Calu3 (cell line): ENCODE data around the gene REG3G. TPM values are rescaled to one million over a fixed set of nuclear protein-coding genes. Genes with fewer than 3 reads are reported as not detected.

ENCODE experiments used
- Bru-seq: library from RNA; stranded (reverse); fragments of 400-500 nt; gene quantifications from one replicate; lab custom pipeline; 2021; lab: Mats Ljungman, UMichigan
- BruChase-seq, 2 experiments: library from RNA; stranded (reverse); fragments of 400-500 nt; gene quantifications; one replicate each; lab custom pipeline; 2021; lab: Mats Ljungman, UMichigan
- BruUV-seq: library from RNA; stranded (reverse); fragments of 400-500 nt; replicated peaks from 2 replicates; lab custom pipeline; 2021; lab: Mats Ljungman, UMichigan
- CTCF ChIA-PET: fragments of 300-600 bp; sonication (Branson Sonifier 250); formaldehyde crosslinking; loops from one replicate; lab custom pipeline; 2022; ENCODE audit warnings: antibody characterized with exemption; lab: Charles Lee
- DNase-seq: peaks from one replicate; pipeline ENCODE4 v3.0.0; 2022
- H3K27ac Mint-ChIP-seq: one replicate; pipeline ENCODE4 v1.8.0; 2022; ENCODE audit warnings: mixed read lengths; ENCODE audit not compliant: unreplicated experiment
- H3K27me3 Mint-ChIP-seq: one replicate; pipeline ENCODE4 v1.8.0; 2022; ENCODE audit warnings: mixed read lengths; ENCODE audit not compliant: unreplicated experiment
- H3K36me3 Mint-ChIP-seq: one replicate; pipeline ENCODE4 v1.8.0; 2022; ENCODE audit warnings: mild to moderate bottlenecking, moderate library complexity, mixed read lengths; ENCODE audit not compliant: insufficient read depth, unreplicated experiment
- H3K4me1 Mint-ChIP-seq: one replicate; pipeline ENCODE4 v1.8.0; 2022; ENCODE audit warnings: mild to moderate bottlenecking, low read depth, mixed read lengths; ENCODE audit not compliant: unreplicated experiment
- H3K4me3 Mint-ChIP-seq: one replicate; pipeline ENCODE4 v1.8.0; 2022; ENCODE audit warnings: mild to moderate bottlenecking, low read depth, moderate library complexity, mixed read lengths; ENCODE audit not compliant: unreplicated experiment
- H3K9me3 Mint-ChIP-seq: one replicate; pipeline ENCODE4 v1.8.0; 2022; ENCODE audit warnings: low read depth, mixed read lengths; ENCODE audit not compliant: unreplicated experiment
- intact Hi-C: fragments of 100-400 bp; cut with micrococcal nuclease; formaldehyde crosslinking; loops from one replicate; pipeline ENCODE4 v1.10.0; 2022; ENCODE audit not compliant: unreplicated experiment
- long read RNA-seq: library from polyadenylated mRNA; stranded (forward); transcript quantifications from one replicate; pipeline ENCODE4 v2.0.0, GENCODE V29; 2022
- total RNA-seq: library from RNA; stranded (reverse); gene quantifications from 2 replicates; pipeline ENCODE4 v1.2.3, GENCODE V29; 2022
- TF ChIP-seq, protein P1 (sequence below): fragments of 200-600 bp; IDR thresholded peaks from one replicate; pipeline ENCODE4 v1.8.0; 2022; ENCODE audit warnings: antibody characterized with exemption; ENCODE audit not compliant: unreplicated experiment

The REG3G gene
- total RNA-seq (not detected in 2 replicates), Bru-seq, nascent RNA (not detected), BruChase-seq, experiment 1, labeled RNA remaining after a 6-hour chase (not detected), BruChase-seq, experiment 2, labeled RNA remaining after a 2-hour chase (not detected)
- long read RNA-seq, result 0 reads

DNA sequence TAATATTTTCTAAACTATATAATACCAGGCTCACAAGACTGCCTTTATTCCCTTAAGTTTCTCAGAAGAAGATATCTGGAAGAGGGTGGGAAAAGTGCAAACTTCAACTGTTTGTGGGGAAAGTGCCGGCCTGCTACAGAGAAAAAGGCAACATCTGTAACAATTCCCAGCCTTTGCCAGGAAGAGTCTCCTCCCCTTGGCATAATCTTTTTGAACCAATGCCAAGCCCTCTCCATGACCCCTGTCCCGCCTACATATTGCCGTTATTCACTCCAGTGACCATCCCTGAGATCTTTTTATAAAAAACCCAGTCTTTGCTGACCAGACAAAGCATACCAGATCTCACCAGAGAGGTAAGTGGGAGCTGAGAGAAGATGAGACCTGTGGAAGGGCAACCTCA is at the start of gene REG3G:
REG3G (plus strand) TSS at position 282 of the 400 bp plus-strand sequence. CDS start 392 bp downstream, outside the sequence.
- no peaks in the 10 kb centered on the region for H3K27me3 Mint-ChIP-seq
- no peak within 1 kb of the TSS for H3K4me3 Mint-ChIP-seq
- intact Hi-C loops, result no loop called here
- no peak for DNase-seq
- CTCF ChIA-PET, result no interaction called here
- no TSS peak for BruUV-seq
- H3K36me3 Mint-ChIP-seq, result no peaks in the 10 kb centered on the region
- H3K9me3 Mint-ChIP-seq, result peaks cover 17% of the 10 kb centered on the region
- no peaks in the 10 kb centered on the region for H3K4me1 Mint-ChIP-seq
- TF ChIP-seq, protein P1, sequence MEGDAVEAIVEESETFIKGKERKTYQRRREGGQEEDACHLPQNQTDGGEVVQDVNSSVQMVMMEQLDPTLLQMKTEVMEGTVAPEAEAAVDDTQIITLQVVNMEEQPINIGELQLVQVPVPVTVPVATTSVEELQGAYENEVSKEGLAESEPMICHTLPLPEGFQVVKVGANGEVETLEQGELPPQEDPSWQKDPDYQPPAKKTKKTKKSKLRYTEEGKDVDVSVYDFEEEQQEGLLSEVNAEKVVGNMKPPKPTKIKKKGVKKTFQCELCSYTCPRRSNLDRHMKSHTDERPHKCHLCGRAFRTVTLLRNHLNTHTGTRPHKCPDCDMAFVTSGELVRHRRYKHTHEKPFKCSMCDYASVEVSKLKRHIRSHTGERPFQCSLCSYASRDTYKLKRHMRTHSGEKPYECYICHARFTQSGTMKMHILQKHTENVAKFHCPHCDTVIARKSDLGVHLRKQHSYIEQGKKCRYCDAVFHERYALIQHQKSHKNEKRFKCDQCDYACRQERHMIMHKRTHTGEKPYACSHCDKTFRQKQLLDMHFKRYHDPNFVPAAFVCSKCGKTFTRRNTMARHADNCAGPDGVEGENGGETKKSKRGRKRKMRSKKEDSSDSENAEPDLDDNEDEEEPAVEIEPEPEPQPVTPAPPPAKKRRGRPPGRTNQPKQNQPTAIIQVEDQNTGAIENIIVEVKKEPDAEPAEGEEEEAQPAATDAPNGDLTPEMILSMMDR, result no peak
- no peak within 1 kb of the TSS for H3K27ac Mint-ChIP-seq

DNA sequence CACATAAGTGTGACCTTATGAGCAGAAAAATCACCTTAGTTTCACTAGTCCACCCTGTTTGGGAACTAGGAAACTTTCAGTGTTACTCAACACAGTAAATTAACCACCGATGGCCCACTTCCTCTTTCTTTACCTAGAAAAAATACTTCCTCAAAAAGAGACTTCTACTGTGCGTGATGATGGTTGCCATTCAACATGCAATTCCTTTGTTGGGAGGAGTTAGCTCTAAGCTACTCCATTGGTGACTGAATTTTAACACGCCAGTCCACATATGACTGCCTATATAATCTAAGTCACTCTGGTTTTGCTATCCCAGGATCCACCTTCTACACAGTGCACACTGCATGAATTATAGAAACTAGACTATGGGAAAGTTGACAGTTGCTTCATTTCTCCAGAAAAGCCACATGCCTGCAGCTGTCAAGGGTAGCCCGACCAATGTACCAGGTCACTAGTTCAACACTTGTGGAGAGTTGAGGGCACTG is 47.8 kb upstream of the REG3G start:
- peaks cover 3% of the 10 kb centered on the region for H3K9me3 Mint-ChIP-seq
- intact Hi-C loops, result no loop called here
- BruUV-seq, result no TSS peak
- TF ChIP-seq, protein P1, result no peak
- H3K4me1 Mint-ChIP-seq, result no peaks in the 10 kb centered on the region
- H3K36me3 Mint-ChIP-seq, result no peaks in the 10 kb centered on the region
- CTCF ChIA-PET, result no interaction called here
- H3K27ac Mint-ChIP-seq, result no peak overlapping the region
- no peaks in the 10 kb centered on the region for H3K27me3 Mint-ChIP-seq
- no peak for DNase-seq
- no peak overlapping the region for H3K4me3 Mint-ChIP-seq

DNA sequence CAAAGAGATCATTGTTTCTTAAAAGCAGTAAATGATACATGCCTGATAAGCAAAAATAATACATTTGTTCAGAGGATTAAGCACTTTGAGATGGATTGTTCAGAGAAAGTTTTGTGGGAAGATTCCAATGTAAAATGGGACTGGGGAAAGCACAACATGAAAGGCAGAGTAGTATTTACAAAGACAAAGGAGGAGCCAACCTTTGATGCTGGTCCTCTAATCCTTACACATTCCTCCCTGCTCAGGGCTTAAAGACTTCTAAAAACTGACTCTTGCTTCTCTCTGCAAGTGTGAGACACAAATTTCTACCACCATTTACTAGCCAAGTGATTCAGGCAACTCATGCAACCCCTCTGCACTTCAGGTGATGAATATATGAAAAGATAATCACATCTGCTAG is 47.2 kb upstream of the REG3G start:
- H3K36me3 Mint-ChIP-seq, result no peaks in the 10 kb centered on the region
- intact Hi-C loops, result no loop called here
- DNase-seq, result no peak
- H3K4me1 Mint-ChIP-seq, result no peaks in the 10 kb centered on the region
- TF ChIP-seq, protein P1, result no peak
- H3K9me3 Mint-ChIP-seq, result peaks cover 3% of the 10 kb centered on the region
- CTCF ChIA-PET, result no interaction called here
- H3K27ac Mint-ChIP-seq, result no peak overlapping the region
- no peaks in the 10 kb centered on the region for H3K27me3 Mint-ChIP-seq
- no TSS peak for BruUV-seq
- H3K4me3 Mint-ChIP-seq, result no peak overlapping the region

DNA sequence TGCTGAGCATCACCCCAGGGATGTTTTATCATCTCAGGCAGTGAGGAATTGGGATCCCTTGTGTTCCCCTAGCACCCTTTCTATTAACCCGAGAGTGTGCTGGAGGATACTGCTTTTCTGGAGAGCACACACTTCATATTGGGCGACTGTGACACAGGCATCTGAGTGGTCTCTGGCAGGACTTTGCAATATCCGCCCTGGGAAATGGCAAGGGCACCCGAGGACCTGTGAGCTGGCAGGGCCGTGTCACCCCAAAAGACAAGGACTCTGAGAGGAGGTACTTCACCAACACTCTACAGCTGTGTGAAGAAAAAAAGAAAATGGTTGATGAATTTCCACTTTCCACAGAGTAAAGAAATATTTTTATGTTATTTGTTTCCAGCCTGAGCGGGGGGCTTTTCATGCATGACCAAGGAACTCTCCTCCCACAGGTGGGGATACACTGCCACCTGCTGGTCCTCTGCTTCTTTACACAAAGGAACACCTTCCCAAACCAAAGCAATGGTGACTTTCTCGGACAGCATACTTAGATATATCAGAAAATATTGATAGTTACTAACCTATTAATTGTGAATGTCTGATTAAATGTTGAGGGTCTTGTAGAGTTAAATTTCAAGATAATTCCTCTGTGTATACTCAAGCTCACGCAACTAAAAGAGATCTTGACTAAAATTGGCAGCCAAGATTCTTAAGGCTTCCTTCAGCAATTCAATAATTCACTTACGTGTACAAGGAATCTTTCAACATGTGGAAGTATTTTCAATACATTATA is 45.9 kb upstream of the REG3G start:
- intact Hi-C loops, result no loop called here
- DNase-seq, result peak; percentile 55
- Mint-ChIP-seq H3K4me3 (no peak overlapping the region), H3K27ac (no peak overlapping the region), H3K9me3 (no peaks in the 10 kb centered on the region), H3K27me3 (no peaks in the 10 kb centered on the region), H3K4me1 (no peaks in the 10 kb centered on the region), H3K36me3 (no peaks in the 10 kb centered on the region)
- no TSS peak for BruUV-seq
- TF ChIP-seq, protein P1, result no peak
- CTCF ChIA-PET, result no interaction called here
